ENCODE results near the gene DOCK3.
"Not testable (repeated sequence)": the region's sequence is repeated elsewhere in the genome, so short reads cannot be mapped to it uniquely, and the experiment has no call there.

DOCK3 gene

GRCh38 chr3:50687127-50687751 lies 12.5 kb downstream of the DOCK3 start:
- peak in 3 of 14 donors; percentile 15 to 69 (median 37) for DNase-seq

- DNase-seq = no peak
Measured at GRCh38 chr3:50687916-50688315, 13.2 kb downstream of the DOCK3 start.

- DNase-seq = not testable (repeated sequence)
Measured at GRCh38 chr3:50688602-50689001, 13.9 kb downstream of the DOCK3 start.

GRCh38 chr3:50689558-50689957 lies 14.8 kb downstream of the DOCK3 start:
- DNase-seq = no peak

- DNase-seq = no peak
Measured at GRCh38 chr3:50695031-50695430, 20.3 kb downstream of the DOCK3 start.

- DNase-seq = no peak
Measured at GRCh38 chr3:50696276-50696675, 21.5 kb downstream of the DOCK3 start.

GRCh38 chr3:50698269-50698668 lies 23.5 kb downstream of the DOCK3 start:
- no peak for DNase-seq

GRCh38 chr3:50708620-50709019 lies 33.9 kb downstream of the DOCK3 start:
- peak in 3 of 14 donors; percentile 3 to 56 (median 4) for DNase-seq

GRCh38 chr3:50714946-50715345 lies 40.2 kb downstream of the DOCK3 start:
- DNase-seq = no peak

GRCh38 chr3:50724831-50725230 lies 50.1 kb downstream of the DOCK3 start:
- no peak for DNase-seq

GRCh38 chr3:50734985-50735384 lies 60.3 kb downstream of the DOCK3 start:
- DNase-seq = no peak

GRCh38 chr3:50737193-50737905 lies 62.6 kb downstream of the DOCK3 start:
- no peak for DNase-seq

- DNase-seq = peak in 6 of 14 donors; percentile 5 to 76 (median 11)
Measured at GRCh38 chr3:50737906-50738598, 63.3 kb downstream of the DOCK3 start.

GRCh38 chr3:50743643-50744042 lies 68.9 kb downstream of the DOCK3 start:
- no peak for DNase-seq

- DNase-seq = no peak
Measured at GRCh38 chr3:50749822-50750221, 75.1 kb downstream of the DOCK3 start.

GRCh38 chr3:50759015-50759414 lies 84.3 kb downstream of the DOCK3 start:
- DNase-seq = no peak

GRCh38 chr3:50777680-50778079 lies 103.0 kb downstream of the DOCK3 start:
- DNase-seq = no peak

- DNase-seq = not testable (repeated sequence)
Measured at GRCh38 chr3:50781766-50782165, 107.0 kb downstream of the DOCK3 start.

- DNase-seq = no peak
Measured at GRCh38 chr3:50786631-50787030, 111.9 kb downstream of the DOCK3 start.

GRCh38 chr3:50790894-50791293 lies 116.2 kb downstream of the DOCK3 start:
- not testable (repeated sequence) for DNase-seq

GRCh38 chr3:50792568-50792967 lies 117.8 kb downstream of the DOCK3 start:
- DNase-seq = no peak

- not testable (repeated sequence) for DNase-seq
Measured at GRCh38 chr3:50803805-50804204, 129.1 kb downstream of the DOCK3 start.

GRCh38 chr3:50804376-50804775 lies 129.6 kb downstream of the DOCK3 start:
- not testable (repeated sequence) for DNase-seq

- no peak for DNase-seq
Measured at GRCh38 chr3:50805321-50805720, 130.6 kb downstream of the DOCK3 start.

Measured in C1 segment of cervical spinal cord (tissue), 14 donors.